Stimulated activated CD8-positive, alpha-beta memory T cell treated with anti-CD3 and anti-CD28 coated beads, Interleukin-12 subunit alpha, Interleukin-12 subunit beta, amount 100 ng/mL, for 4 hours (primary cell): ENCODE results near the gene LTBP1.

Source experiments
- DNase-seq: peaks from one replicate; pipeline ENCODE4 v3.0.0-alpha.2; 2020; ENCODE audit warnings: low read depth

LTBP1 gene

DNA sequence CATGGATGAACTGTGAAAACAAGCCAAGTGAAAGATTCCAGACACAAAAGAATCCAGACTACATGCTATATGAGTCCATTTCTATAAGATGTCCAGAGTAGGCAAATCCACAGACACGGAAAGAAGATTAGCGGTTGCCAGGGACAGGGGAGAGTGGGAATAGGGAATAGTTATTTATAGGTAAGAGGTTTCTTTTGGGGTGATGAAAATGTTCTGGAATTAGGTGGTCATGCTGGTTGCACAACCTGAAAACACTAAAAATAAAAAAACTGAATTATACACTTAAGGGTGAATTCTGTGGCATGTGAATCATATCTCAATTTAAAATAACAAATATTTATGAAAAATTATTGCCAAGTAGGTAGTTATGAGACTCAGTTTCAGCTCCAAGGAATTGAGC is 168.4 kb downstream of the LTBP1 start:
- no peak for DNase-seq

- DNase-seq, result no peak
These were observed 169.0 kb downstream of the LTBP1 start for GRCh38 chr2:33115728-33116127.

DNA sequence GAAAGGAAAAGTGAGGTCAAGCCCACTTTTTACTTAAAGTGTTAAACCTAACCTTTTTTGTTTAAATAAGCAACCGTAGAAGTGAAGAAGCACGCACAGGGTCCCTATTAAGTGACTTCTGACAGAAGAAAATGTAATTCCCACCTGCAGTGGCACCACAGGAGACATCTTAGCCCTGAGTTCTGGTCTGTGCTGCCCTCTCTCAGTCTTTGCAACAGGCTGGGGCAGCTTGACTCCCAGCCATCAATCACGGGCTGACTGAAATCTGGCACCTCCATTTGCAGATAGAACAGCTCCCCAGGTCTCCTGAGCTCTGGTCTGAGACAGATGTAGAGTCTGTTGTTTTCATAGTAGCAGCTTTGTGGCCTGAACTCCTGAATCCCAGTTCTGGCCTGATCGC is 170.0 kb downstream of the LTBP1 start:
- no peak for DNase-seq

- DNase-seq, result no peak
These were observed 171.9 kb downstream of the LTBP1 start for GRCh38 chr2:33118651-33119050.

- DNase-seq, result no peak
These were observed 174.7 kb downstream of the LTBP1 start for GRCh38 chr2:33121416-33121815.

DNA sequence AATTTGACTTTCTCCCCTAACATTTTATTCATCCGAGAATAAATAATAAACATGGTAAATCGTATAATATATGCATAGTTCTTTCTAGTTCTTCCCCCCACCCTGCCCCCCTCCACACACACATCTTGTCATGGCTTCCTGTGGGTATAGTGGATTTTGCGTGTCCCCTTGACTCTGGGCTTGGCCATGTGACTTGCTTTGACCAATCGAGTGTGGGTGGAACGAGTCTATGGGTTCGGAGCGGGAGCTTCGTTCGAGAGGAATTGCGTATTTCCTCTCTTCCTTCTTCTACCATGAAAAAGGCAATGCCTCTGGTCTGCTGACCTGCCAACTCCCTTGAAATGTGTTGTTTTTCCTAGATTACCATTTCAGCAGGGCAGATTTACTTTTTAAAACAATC is 175.2 kb downstream of the LTBP1 start:
- DNase-seq, result no peak

- DNase-seq, result no peak
These were observed 176.0 kb downstream of the LTBP1 start for GRCh38 chr2:33122726-33123125.

DNA sequence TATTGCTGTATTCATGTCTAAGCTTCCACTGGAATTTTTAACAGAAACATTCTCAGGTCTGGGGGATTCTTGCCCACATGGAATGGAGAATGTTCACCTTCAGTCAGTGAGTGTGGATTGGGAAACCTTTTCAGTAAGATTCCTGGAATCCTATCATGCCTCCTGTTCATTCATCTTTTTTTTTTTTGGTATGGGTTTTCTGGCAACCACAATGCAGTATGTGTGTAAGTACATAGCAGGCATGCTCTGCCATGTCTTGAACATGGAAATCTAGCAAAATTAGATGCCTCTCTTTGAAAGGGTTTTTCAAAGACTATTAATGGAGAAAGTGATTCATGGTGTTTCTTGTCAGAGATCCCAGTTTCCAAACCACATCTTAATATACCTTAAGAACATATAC is 176.5 kb downstream of the LTBP1 start:
- DNase-seq, result no peak

- DNase-seq, result no peak
These were observed 179.8 kb downstream of the LTBP1 start for GRCh38 chr2:33126552-33126951.

- no peak for DNase-seq
These were observed 180.2 kb downstream of the LTBP1 start for GRCh38 chr2:33126958-33127357.

- no peak for DNase-seq
These were observed 182.7 kb downstream of the LTBP1 start for GRCh38 chr2:33129263-33130053.

- no peak for DNase-seq
These were observed 183.3 kb downstream of the LTBP1 start for GRCh38 chr2:33130054-33130447.

- DNase-seq, result no peak
These were observed 183.8 kb downstream of the LTBP1 start for GRCh38 chr2:33130544-33130943.

- DNase-seq, result no peak
These were observed 184.4 kb downstream of the LTBP1 start for GRCh38 chr2:33131111-33131510.

- no peak for DNase-seq
These were observed 185.0 kb downstream of the LTBP1 start for GRCh38 chr2:33131749-33132148.

DNA sequence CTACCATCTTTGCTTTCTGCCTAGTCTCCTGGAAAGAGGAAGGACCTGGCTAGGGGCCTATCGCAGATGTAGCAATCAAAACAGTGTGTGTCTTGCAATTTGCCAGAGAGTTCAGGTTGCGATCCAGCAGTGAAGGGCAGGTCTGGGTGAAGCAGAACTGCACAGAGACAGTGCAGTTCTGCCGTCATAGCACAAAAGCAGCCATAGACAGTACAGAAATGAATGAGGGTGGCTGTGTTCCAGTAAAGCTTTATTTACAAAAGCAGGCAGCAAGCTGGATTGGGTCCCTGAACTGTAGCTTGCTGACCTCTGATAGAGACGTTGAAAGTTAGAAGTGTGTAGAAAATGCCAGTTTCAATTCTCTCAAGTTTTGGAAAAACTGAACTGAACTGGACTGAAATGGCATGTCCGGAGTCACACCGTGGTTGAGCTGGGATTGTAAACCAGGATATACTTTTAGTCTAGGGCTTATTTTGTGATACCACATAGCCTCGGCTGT is 186.8 kb downstream of the LTBP1 start:
- DNase-seq, result no peak

GRCh38 chr2:33134086-33134771 is 187.5 kb downstream of the LTBP1 start:
- no peak for DNase-seq

DNA sequence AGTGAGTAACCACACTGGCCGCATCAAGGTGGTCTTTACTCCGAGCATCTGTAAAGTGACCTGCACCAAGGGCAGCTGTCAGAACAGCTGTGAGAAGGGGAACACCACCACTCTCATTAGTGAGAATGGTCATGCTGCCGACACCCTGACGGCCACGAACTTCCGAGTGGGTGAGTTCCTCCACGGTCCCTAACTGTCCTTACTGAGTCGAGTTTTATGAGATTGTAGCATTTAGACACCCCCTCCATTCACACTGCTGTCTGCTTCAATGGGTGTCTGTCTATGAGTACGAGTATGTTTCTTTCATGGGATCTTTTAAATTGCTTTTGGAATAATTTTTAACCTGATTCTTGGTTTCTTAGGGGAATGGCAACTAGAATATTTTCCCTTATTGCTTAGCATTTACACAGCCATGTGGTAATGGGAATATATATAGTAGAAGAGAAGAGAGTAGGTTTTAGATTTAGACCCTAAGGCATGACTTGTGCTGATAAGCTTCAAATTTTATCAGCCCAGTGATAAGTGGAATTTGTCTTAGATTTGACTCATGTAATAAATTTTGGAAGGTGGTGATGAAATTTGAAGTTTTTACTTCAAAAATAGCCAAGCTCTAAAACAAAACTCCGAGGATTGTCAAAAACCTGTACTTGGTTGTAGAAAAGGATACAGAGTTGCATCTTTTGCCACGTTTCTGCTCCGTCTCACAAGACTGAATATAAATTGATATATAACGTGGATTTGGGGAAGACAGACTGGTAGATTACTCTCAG is 188.2 kb downstream of the LTBP1 start:
- DNase-seq, result no peak

DNA sequence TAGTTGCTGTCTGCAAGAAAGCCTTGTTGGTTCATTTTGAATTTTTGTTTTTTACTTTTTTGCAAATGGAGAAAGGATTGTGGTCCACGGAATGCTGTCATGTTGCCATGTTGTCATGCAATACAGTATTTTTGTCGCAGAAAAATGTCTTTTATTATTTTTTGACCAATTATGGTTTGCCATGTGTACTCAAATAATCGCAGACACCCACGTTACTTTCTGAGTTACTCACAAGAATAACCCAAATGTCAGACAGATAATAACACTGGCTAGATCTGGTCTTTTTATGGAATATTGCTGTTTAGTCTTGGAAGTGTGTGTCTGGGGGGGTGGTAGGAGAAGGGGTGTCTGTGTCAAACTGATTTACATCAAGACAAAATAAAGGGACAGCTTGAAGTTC is 188.9 kb downstream of the LTBP1 start:
- no peak for DNase-seq

GRCh38 chr2:33136056-33136455 is 189.3 kb downstream of the LTBP1 start:
- no peak for DNase-seq

GRCh38 chr2:33136566-33136965 is 189.8 kb downstream of the LTBP1 start:
- no peak for DNase-seq

DNA sequence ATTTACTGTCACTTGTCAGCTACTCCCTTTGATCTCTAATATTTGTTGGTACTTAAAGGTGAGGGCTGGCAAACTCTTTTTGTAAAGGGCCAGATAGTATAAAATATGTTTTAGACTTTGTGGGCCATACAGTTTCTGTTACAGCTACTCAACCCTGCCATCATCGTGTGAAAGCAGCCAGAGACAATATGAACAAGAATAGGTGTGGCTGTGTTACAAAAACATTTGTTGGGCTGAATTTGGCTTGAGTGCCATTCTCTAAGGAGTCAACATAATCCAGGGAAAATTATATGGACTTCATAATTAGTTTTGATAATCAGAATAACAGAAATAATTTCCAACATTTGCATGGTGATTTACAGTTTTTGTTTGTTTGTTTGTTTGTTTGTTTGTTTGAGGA is 190.6 kb downstream of the LTBP1 start:
- DNase-seq, result no peak

DNA sequence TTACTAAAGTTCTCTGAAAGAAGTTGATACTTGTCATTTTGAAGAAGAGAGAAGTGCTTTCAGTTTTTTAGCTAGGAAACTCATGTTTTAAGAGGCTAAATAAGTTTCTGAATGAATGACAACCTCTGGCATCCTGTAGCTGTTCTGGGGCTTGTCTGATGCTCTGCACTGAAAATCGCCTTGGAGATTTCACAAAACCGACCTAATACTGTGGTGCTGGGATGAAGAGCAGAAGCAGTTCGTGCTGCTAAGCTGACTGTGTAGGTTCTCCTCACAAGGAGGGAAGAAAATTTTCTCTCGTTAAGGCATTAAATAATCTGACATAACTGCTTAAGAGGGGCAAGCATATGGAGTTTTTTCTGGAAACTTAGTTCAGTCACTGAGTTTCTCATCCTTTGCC is 193.2 kb downstream of the LTBP1 start:
- DNase-seq, result no peak
